Measurements from ENCODE around the gene INPP5E. TPM values are rescaled to one million over a fixed set of nuclear protein-coding genes. Genes with fewer than 3 reads are reported as not detected.

INPP5E gene
- total RNA-seq, 1 experiment from 2014 or later: 11.8 TPM

- in situ Hi-C loops (cut with HindIII; ENCODE audit: low sequenced_read_pairs): no loop called here
- no peak for DNase-seq (ENCODE audit: low spot score)
Measured at GRCh38 chr9:136474974-136475865, 35.6 kb upstream of the INPP5E start.

DNA sequence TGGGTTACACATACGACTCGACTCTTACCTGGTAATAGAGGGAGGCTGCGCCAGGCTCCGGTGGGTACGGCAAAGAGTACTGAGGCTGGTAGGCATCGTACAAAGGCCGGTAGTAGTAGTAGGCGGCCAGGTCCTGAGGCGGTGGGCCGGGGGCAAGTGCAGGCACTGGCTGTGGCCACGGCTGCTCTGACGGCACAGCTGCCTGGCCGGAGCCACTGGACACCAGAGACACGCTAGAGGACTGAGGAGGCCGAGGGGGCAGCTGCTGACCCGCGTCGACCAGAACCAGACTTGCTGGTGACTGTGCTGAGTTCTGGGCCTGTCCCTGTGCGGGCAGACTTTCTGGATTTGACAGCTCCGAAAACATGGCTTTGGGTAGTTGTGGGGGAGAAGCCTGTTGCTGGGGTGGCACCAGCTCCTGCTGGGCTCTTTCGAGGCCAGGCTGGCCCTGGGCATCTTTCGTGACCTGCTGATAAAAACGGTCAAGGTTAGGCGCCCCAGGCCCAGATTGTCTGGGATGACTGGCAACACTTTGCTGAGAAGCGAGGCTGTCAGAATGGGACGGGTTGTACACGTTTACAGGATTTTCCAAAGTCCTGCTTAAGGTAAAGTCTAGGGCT is 34.5 kb upstream of the INPP5E start:
- no peak for DNase-seq (ENCODE audit: low spot score)
- in situ Hi-C loops (cut with HindIII; ENCODE audit: low sequenced_read_pairs): no loop called here

DNA sequence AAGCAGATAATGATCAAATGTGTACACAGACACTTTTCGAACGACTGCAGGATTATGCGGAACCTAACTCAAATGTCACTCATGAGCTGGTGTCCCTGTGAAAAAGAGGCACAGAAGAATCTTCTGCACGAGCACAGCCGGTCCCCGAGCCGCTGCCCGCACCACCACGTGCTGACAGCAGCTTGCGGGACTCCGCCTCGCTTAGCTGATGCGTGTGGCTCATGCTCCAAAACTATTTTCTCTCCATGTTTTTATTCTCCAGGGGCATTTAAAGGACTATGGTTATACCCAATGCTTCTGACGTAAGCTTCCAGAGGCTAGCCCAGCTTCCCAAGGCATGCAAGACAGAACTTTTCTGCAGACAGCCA is 33.7 kb upstream of the INPP5E start:
- no peak for DNase-seq (ENCODE audit: low spot score)
- in situ Hi-C loops (cut with HindIII; ENCODE audit: low sequenced_read_pairs): no loop called here

- DNase-seq (ENCODE audit: low spot score): no peak
- in situ Hi-C loops (cut with HindIII; ENCODE audit: low sequenced_read_pairs): no loop called here
Measured at GRCh38 chr9:136472640-136473353, 33.2 kb upstream of the INPP5E start.

GRCh38 chr9:136471802-136472487 is 32.3 kb upstream of the INPP5E start:
- no peak for DNase-seq (ENCODE audit: low spot score)
- in situ Hi-C loops (cut with HindIII; ENCODE audit: low sequenced_read_pairs): no loop called here

- in situ Hi-C loops (cut with HindIII; ENCODE audit: low sequenced_read_pairs): no loop called here
Measured at GRCh38 chr9:136470792-136471469, 31.3 kb upstream of the INPP5E start.

GRCh38 chr9:136470356-136470755 is 30.7 kb upstream of the INPP5E start:
- DNase-seq (ENCODE audit: low spot score): no peak
- in situ Hi-C loops (cut with HindIII; ENCODE audit: low sequenced_read_pairs): no loop called here

More at GRCh38 chr9:136470792-136471469, 31.3 kb upstream of the INPP5E start:
- no peak for DNase-seq (ENCODE audit: low spot score)

DNA sequence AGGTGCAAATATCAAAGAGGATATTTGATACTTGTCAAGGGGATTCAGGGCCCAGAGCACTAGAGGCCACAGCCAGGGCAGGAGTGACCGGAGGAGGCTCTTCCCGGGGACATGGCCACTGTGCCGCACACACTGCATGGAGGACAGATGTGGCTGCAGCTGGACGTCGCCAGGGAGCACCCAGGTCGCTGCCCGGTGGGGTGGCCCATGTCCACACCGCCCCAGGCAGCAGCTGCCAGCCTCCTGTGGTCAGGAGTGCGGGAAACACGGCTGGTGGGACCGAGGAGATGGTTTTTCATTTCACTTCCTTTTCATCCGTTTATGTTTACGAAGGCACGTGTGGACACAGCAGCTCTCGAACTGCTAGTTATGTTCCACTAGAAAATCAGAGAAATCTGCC is 28.1 kb upstream of the INPP5E start:
- DNase-seq (ENCODE audit: low spot score): no peak
- in situ Hi-C loops (cut with HindIII; ENCODE audit: low sequenced_read_pairs): no loop called here

GRCh38 chr9:136466155-136466541 is 26.5 kb upstream of the INPP5E start:
- no peak for DNase-seq (ENCODE audit: low spot score)
- in situ Hi-C loops (cut with HindIII; ENCODE audit: low sequenced_read_pairs): no loop called here

DNA sequence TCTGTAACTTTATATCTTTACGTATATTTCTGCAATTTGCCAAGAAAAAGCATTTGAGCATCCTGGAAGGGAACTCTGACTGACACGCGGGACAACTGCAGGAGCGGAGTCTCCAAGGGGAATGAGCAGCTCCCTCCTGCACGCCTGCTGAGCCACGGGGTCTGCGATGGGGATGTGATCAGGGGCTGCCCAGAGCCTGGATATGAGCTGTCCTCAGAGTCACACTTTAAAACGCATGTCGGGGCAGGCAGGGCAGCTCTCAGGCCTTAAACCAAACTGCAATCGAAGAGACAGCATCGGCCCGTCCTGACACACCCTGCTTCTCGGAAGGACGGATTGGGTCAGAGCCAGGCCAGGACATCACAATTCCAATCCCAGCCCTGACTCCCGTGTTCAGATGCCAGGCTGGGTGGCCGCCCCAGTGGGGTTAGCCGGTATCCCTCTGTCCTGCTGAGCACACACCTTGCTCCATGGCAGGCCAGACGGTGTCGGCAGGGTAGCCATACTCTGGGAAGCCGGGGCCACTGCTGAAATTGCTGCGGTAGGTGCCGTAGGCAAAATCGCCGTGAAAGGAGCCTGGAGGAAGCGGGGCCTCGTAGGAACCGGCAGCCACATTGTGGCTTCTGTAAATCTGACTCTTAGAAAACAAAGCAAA is 26.0 kb upstream of the INPP5E start:
- DNase-seq (ENCODE audit: low spot score): no peak
- in situ Hi-C loops (cut with HindIII; ENCODE audit: low sequenced_read_pairs): no loop called here

- in situ Hi-C loops (cut with HindIII; ENCODE audit: low sequenced_read_pairs): no loop called here
Measured at GRCh38 chr9:136464241-136464640, 24.6 kb upstream of the INPP5E start.

DNA sequence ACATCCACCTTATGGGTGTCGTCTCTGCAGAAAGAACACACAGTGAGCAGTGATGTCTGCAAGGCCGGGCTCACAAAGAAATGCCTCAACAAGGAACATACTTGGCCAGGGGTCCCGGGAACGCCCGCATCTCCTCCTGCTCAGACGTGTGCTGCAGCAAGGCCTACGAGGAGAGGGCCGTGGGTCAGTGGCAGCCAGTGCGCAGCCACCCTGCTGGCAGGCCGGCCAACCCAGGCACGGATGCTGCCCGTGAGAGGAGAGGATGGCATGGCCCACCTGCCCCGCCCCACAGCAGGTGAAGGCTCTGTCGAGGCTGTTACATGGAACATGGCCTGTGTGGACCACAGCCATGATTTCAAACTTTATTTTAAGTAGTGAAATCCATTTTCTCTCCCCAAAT is 23.9 kb upstream of the INPP5E start:
- no peak for DNase-seq (ENCODE audit: low spot score)
- in situ Hi-C loops (cut with HindIII; ENCODE audit: low sequenced_read_pairs): no loop called here

More at GRCh38 chr9:136464241-136464640, 24.6 kb upstream of the INPP5E start:
- no peak for DNase-seq (ENCODE audit: low spot score)

- DNase-seq (ENCODE audit: low spot score): no peak
- in situ Hi-C loops (cut with HindIII; ENCODE audit: low sequenced_read_pairs): no loop called here
Measured at GRCh38 chr9:136462664-136463063, 23.0 kb upstream of the INPP5E start.

DNA sequence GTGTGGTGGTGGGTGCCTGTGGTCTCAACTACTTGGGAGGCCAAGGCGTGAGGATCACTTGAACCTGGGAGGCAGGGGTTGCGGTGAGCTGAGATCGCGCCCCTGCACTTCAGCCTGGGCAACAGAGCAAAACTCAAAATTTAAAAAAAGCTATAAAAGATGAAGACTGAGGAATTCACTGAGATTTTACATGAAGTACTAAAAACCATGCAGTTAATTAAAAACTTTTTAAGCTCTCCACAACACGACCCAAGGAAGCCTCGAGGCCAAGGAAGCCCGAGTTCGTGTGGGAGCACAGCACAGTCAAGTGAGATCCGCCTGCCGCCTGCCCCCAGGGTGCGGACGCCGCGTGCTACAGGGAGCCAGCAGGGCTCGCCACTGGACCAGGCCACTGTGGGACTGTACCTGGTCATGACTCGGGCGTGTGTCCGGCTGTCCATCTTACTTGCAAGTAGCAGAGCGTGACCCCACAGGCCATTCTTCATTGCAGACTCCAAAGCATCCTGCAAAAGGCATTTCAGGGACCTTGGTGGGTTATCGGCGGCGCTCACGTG is 21.2 kb upstream of the INPP5E start:
- no peak for DNase-seq (ENCODE audit: low spot score)
- in situ Hi-C loops (cut with HindIII; ENCODE audit: low sequenced_read_pairs): no loop called here

DNA sequence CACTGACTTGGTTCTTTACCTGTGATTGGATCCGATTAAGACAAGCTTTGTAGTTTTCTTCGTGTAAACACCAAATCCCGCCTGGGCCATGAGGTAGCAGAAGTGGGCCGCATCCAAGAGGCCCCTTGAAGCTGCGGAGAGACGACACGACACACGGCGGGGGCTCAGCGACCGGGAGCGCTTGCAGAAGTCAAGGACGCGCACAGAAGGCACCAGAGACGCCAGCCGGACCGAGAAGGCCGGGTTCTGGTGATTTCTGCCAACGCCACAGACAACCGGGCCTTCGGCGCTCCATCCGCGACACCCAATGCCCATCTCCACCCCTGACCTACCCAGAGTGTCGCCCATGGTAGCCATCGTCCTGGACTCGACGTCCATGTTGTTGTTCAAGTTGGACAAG is 19.8 kb upstream of the INPP5E start:
- in situ Hi-C loops (cut with HindIII; ENCODE audit: low sequenced_read_pairs): no loop called here
- no peak for DNase-seq (ENCODE audit: low spot score)

DNA sequence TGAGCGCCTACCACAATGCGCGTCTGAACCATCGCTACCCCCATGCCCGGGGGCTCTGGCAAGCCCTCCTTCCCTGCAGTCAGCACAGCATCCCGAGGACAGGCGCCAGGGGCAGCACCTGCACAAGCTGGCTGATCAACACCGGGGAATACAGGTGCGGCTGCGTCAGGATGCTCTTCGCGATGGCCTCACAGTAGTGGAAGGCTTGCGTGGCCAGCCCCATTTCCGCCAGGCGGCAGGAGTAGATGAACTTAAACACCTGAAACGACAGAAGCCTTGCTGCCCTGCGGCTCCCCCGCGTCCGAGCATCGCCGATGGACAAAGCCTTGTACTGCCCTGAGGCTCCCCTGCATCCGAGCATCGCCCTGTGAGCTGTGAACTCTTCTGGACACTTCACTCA is 17.7 kb upstream of the INPP5E start:
- no peak for DNase-seq (ENCODE audit: low spot score)
- in situ Hi-C loops (cut with HindIII; ENCODE audit: low sequenced_read_pairs): no loop called here

- DNase-seq (ENCODE audit: low spot score): no peak
- in situ Hi-C loops (cut with HindIII; ENCODE audit: low sequenced_read_pairs): no loop called here
Measured at GRCh38 chr9:136456258-136456657, 16.6 kb upstream of the INPP5E start.

Data from G401 (cell line).